ENCODE data around the gene KDM6B. TPM values are rescaled to one million over a fixed set of nuclear protein-coding genes. Genes with fewer than 3 reads are reported as not detected.
A peak's percentile ranks its signal among the peaks of the same experiment; 100 is the strongest.
"Not testable (repeated sequence)": the region's sequence is repeated elsewhere in the genome, so short reads cannot be mapped to it uniquely, and the experiment has no call there.

KDM6B gene
- total and polyA plus RNA-seq, 2 experiments from 2014 or later: 9.7 to 20.8 TPM

GRCh38 chr17:7856811-7857712, 23.0 kb downstream of the KDM6B start, which contains the start of gene NAA38:
Gene NAA38 (minus strand): TSS chr17:7857559. CDS start chr17:7857463, 96 bp downstream.
- DNase-seq (ENCODE audit: low read depth in 1 of 2, low spot score in 1 of 2): peak; percentile 99
- Histone ChIP-seq H3K9me3 (ENCODE audit: low read depth) (no peaks in the 10 kb centered on the region), H3K4me1 (ENCODE audit: low read depth) (peaks cover 27% of the 10 kb centered on the region), H3K36me3 (peaks cover 5% of the 10 kb centered on the region), H3K27me3 (no peaks in the 10 kb centered on the region), H3K27ac (peak within 1 kb of the TSS; percentile 87), H3K4me3 (peak within 1 kb of the TSS; percentile 58)
- peak; percentile 37 for TF ChIP-seq CTCF (IDR thresholded peaks at IDR 0.05; ENCODE audit: low read depth, low read length)

DNA sequence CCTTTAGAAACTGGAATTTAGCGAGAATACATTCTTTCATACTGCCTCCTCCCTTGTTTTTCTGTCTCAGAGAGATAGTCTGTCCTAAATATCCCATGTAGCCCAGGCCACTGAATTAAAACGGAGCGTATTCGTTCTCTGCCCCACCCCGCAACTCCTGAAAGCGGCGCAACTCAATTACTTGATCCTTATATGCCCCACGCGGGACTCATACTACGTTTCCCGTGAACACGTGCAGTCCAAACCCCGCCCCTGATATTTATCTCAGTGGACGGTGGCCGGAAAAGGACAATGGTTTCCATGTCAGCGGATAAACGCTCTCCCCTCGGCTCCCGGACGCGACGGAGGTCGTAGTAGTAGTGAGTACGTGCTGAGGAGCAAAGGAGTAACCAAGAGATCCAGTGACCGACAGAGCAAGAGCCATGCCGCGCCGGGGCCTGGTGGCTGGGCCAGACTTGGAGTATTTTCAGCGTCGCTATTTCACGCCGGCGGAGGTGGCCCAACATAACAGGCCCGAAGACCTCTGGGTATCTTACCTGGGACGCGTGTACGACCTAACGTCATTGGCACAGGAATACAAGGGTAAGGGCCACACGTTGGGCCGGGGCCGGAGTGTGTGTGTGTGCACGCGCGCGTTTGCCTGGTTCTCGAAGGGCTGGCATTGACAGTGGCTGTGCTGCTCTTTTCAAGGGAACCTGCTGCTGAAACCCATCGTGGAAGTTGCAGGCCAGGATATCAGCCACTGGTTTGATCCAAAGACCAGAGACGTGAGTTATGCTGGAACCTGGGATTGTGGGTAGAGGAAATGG, 23.9 kb downstream of the KDM6B start, which contains the start of gene CYB5D1:
CYB5D1 (plus strand) TSS at position 291 of the 809 bp plus-strand sequence; CDS start at position 423, 132 bp downstream.
- Histone ChIP-seq H3K27ac (peak within 1 kb of the TSS; percentile 87), H3K27me3 (no peaks in the 10 kb centered on the region), H3K4me1 (ENCODE audit: low read depth) (peaks cover 27% of the 10 kb centered on the region), H3K9me3 (ENCODE audit: low read depth) (no peaks in the 10 kb centered on the region), H3K36me3 (no peaks in the 10 kb centered on the region), H3K4me3 (peak within 1 kb of the TSS; percentile 58)
- peak; percentile 92 to 95 for DNase-seq (ENCODE audit: low read depth in 1 of 2, low spot score in 1 of 2)
- TF ChIP-seq CTCF (IDR thresholded peaks at IDR 0.05; ENCODE audit: low read depth, low read length): no peak

DNA sequence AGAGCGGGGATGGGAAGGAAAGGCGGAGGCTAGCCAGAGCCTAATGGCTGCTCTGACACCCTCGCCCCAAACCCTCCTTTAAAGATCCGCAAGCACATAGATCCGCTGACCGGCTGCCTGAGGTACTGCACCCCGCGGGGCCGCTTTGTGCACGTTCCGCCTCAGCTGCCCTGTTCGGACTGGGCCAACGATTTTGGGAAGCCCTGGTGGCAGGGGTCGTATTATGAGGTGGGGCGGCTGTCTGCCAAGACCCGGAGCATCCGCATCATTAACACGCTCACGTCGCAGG, 24.4 kb downstream of the KDM6B start:
- peak; percentile 43 for TF ChIP-seq CTCF (IDR thresholded peaks at IDR 0.05; ENCODE audit: low read depth, low read length)
- H3K27ac ChIP-seq: peak overlapping the region; percentile 87
- peak overlapping the region; percentile 58 for H3K4me3 ChIP-seq
- no peaks in the 10 kb centered on the region for H3K36me3 ChIP-seq
- H3K4me1 ChIP-seq (ENCODE audit: low read depth): peaks cover 27% of the 10 kb centered on the region
- H3K9me3 ChIP-seq (ENCODE audit: low read depth): no peaks in the 10 kb centered on the region
- DNase-seq (ENCODE audit: low read depth in 1 of 2, low spot score in 1 of 2): peak; percentile 62 to 64
- H3K27me3 ChIP-seq: no peaks in the 10 kb centered on the region

GRCh38 chr17:7859028-7859427, 25.0 kb downstream of the KDM6B start:
- Histone ChIP-seq H3K27ac (no peak overlapping the region), H3K36me3 (no peaks in the 10 kb centered on the region), H3K4me3 (no peak overlapping the region), H3K9me3 (ENCODE audit: low read depth) (no peaks in the 10 kb centered on the region), H3K4me1 (ENCODE audit: low read depth) (peaks cover 24% of the 10 kb centered on the region), H3K27me3 (no peaks in the 10 kb centered on the region)
- DNase-seq (ENCODE audit: low read depth in 1 of 2, low spot score in 1 of 2): no peak
- TF ChIP-seq CTCF (IDR thresholded peaks at IDR 0.05; ENCODE audit: low read depth, low read length): no peak

- H3K27ac ChIP-seq: peak overlapping the region; percentile 22
- H3K36me3 ChIP-seq: peaks cover 4% of the 10 kb centered on the region
- H3K4me1 ChIP-seq (ENCODE audit: low read depth): no peaks in the 10 kb centered on the region
- no peak overlapping the region for H3K4me3 ChIP-seq
- H3K9me3 ChIP-seq (ENCODE audit: low read depth): no peaks in the 10 kb centered on the region
- H3K27me3 ChIP-seq: no peaks in the 10 kb centered on the region
- peak; percentile 64 to 65 for DNase-seq (ENCODE audit: low read depth in 1 of 2, low spot score in 1 of 2)
- TF ChIP-seq CTCF (IDR thresholded peaks at IDR 0.05; ENCODE audit: low read depth, low read length): peak; percentile 64
Measured at GRCh38 chr17:7862692-7863437, 28.8 kb downstream of the KDM6B start.

- not testable (repeated sequence) for H3K9me3 ChIP-seq (ENCODE audit: low read depth); H3K27ac ChIP-seq; H3K4me3 ChIP-seq; H3K4me1 ChIP-seq (ENCODE audit: low read depth); H3K27me3 ChIP-seq; H3K36me3 ChIP-seq; DNase-seq (ENCODE audit: low read depth in 1 of 2, low spot score in 1 of 2)
Measured at GRCh38 chr17:7864384-7864783, 30.4 kb downstream of the KDM6B start.

Data from cardiac muscle cell (in vitro differentiated cells and primary cell).